HG02973 (cell line): ENCODE measurements around the gene DHPS.

ENCODE experiments used
- ATAC-seq: cut with Tn5 transposase; IDR thresholded peaks from one replicate; pipeline ENCODE4 v1.9.1; 2021; ENCODE audit warnings: moderate library complexity; ENCODE audit not compliant: unreplicated experiment

DHPS gene

GRCh38 chr19:12675940-12676339 is 5.7 kb downstream of the DHPS start:
- no peak for ATAC-seq

- no peak for ATAC-seq
Measured at GRCh38 chr19:12675399-12675798, 6.3 kb downstream of the DHPS start.

DNA sequence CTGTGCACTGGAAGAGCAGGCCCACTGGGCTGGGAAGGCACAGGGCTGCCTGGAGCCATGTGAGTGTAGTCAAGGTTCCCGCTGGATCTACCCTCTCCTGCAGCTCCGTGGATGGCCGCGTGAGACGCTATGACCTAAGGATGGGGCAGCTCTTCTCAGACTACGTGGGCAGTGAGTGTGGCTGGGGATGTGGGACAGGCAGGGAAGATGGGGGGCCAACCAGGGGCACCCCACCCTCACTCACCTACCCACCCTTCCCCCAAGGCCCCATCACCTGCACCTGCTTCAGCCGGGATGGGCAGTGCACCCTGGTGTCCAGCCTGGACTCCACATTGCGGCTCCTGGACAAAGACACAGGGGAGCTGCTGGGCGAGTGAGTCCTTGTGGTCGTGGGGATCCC is 8.9 kb downstream of the DHPS start:
- ATAC-seq: no peak

DNA sequence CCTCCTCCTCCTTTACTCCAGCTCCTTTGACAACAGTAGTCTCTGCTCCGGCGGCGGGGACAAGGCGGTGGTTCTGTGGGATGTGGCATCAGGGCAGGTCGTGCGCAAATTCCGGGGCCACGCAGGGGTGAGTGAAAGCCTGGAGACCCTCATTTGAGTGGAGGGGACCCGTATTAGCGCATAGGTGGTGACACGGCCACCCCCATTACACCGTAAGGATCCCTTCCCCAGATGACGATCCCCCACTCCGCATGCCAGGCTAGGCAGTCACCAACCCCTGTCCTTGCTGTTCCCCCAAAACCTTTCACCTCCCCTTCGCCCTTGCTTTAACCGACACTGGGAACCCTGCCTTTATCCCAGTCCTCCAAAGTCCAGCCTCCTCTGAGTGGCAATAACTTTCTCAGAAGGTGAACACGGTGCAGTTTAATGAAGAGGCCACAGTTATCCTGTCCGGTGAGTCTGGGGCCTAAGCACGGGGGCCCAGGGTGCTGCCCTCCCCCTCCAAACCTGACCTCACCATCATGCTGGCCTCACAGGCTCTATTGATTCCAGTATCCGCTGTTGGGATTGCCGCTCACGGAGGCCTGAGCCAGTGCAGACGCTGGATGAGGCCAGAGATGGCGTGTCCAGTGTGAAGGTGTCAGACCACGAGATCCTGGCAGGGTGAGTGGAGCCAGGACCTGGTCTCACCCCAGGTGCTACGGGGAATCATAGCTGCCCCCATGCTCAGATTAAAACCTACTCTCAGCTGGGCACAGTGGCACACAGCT is 11.3 kb downstream of the DHPS start:
- no peak for ATAC-seq

GRCh38 chr19:12669270-12670158 is 12.2 kb downstream of the DHPS start:
- no peak for ATAC-seq

GRCh38 chr19:12668932-12669269 is 12.8 kb downstream of the DHPS start:
- no peak for ATAC-seq

GRCh38 chr19:12668346-12668745 is 13.3 kb downstream of the DHPS start:
- ATAC-seq: no peak

DNA sequence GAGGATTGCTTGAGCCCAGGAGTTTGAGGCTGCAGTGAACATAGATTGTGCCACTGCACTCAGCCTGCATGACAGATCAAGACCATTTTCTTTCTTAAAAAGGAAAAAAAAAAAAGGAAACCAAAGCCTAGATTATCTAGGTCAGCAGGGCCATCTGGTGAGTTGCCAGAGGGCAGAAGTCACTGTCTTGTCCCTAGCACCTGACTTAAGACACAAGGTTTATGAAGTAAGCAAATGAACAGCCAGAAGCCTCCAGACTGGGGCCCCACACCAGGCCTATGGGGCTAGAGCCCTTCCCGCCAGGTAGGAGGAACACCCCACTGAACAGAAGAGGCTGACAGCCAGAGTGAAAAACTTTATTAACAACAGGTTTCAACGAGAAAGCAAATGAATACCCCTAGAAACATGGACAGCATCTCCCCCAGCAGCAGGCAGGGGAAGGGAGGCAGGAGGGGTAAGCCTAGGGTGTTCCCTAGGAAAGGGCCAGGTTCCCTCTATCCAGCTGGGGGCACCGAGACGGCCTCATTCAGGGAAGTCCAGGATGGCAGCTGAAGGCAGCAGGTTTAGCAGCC is 13.9 kb downstream of the DHPS start:
- no peak for ATAC-seq

GRCh38 chr19:12666265-12667048 is 15.2 kb downstream of the DHPS start, which contains the start of the genes MAN2B1 and WDR83:
Gene MAN2B1, minus strand, starts transcription at chr19:12666742. Its CDS starts 41 bp downstream, at chr19:12666701.
Gene WDR83, plus strand, starts transcription at chr19:12666807. Its CDS starts 2,984 bp downstream, at chr19:12669791.
- ATAC-seq: no peak

DNA sequence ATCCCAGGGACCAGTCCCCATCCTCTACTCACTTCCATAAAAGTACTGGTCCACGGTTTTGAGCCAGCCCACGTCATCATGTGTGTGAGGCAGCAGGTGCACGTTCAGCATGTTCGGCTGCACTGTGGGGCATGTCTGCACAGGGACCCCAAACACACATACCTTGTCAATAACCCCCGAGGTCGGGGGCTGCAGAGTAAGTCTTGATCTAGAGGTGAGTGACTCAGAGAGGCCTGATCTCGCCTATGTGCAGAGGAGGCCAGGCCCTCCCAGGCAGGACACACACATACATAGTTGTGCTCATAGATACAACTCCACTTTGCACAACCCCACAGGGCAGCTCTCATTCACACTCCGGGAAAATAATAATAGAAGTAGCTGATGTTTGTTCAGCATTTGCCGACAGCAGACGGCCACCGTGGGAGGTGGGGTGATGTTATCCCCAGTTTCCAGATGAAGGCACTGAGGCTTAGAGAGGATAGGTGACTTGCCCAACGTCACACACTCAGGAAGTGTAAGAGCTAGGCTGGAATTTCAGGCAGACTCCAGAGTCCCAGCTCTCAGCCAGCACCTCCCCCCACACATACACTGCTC is 15.9 kb downstream of the DHPS start:
- ATAC-seq: no peak

DNA sequence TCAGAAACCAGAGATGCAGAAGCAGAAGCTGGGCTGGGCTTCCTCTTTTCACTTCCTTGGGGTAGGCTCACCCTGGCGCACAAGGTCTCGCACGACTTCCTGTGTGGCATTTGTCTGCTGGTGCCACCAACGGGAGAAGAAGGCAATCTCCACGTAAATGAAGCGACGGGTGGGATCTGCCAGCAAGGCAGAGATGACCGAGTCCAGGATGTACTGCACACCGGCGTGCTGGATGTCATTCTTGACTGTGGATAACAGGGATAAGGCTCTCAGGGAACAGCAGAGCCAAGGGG is 16.5 kb downstream of the DHPS start:
- ATAC-seq: no peak

DNA sequence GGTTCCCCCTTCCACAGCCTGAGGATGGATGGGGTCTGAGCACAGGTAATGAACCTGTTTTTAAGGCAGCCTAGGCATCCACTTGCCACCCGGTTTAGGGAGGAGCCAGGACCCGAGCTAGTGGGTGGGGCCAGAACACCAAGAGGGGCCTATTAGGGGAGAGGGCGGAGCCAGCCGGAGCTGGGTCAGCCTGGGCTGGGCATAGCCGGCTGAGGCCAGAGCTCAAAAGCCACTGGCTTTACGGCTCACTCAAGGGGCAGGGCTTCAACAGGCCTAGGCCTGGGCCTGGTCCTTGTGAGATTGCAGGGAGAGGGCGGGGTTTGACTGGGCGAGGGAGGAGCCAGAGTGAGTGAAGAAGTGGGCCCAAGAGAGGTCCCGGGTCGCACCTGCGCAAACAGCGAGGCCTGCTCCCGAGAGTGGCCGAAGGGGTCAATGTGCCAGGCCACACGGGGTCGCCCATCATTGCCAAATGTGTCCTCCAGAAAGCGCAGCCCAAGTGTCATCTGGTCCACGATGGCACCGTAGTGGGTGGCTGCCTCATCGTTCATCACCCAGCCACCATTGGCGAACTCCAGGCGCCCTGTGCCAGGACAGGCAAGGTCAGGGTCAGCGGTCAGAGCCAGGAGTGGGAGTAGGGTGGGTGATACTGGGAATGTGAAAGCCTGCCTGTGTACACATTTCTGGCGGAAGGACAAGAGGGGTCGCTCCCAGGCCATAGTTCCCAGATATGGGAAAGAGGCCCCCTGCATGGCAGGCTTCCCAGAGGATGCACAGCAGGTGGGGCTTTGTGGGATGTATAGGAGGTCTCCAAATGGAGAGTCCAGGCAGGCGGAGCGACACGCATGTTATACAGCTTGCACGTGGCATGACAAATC is 17.0 kb downstream of the DHPS start:
- no peak for ATAC-seq

- no peak for ATAC-seq
Measured at GRCh38 chr19:12660980-12661379, 20.7 kb downstream of the DHPS start.

DNA sequence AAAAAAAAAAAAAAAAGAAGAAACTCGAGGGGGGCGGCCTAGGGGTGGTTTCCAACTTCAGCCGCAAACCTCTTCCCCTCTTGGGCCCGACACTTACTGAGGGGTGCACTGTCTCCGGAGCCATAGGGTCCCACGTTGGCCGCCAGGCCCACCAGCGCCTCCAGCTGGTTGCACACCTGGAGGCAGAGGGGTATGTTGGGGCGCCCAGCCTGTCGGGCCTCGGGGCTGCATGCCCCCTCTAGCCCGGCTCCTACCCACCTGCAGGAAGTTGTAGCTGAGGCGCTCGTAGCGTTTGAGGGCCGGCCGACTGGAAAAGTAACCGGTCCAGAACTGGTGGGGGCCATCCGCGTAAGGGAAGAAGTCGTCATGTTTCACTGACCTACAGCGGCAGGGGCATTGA is 23.7 kb downstream of the DHPS start:
- no peak for ATAC-seq

DNA sequence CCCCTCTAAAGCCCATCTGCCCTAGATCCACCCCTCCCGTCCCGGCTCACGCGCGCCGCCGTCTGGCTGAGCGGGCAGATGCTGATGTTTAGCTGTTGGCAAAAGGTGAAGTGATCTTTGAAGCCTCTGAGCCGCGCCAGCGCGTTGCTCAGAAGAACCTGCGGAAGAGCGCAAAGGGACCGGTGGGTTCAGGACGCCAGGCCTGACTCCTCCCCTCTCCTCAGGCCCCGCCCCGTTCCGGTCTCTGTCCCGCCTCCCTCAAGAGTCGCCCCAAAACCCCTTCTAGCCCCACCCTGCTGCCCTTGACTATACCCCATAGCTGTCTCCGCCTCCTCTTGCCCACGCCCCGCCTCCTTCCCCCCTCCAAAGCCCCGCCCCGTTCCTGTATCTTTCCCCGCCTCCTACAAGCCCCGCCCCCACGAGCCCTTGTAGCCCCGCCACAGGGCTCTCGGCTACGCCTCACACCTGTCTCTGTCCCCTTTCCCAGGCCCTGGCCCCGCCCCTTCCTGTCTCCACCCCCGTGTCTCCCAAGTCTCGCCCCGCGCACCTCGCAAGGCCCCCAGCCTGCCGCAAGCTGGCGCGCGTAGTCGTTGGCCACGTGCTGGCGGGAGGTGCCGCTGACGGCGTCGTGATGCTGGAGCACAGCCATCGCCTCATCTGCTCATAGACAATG is 24.6 kb downstream of the DHPS start:
- ATAC-seq: no peak

DNA sequence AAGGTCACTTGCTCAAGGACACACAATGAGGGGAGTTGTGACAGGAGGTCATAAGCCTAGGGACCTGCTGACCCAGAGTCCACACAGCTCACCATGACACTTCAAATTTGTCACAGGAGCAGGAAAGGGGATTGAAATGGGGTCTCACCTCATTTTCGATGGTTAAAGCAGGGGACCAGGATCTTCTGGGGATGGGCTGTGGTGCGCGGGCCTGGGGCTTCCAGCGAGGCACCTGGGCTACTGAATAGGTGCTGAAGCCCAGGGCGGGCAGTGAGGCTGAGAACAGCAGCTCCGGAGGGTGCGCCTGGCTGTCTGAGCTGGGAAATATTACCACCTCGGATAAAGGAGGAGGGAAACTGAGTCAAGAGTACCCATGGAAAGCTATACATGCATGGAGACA is 26.1 kb downstream of the DHPS start:
- no peak for ATAC-seq

- no peak for ATAC-seq
Measured at GRCh38 chr19:12652219-12652618, 29.5 kb downstream of the DHPS start.

- ATAC-seq: no peak
Measured at GRCh38 chr19:12649941-12650340, 31.7 kb downstream of the DHPS start.

DNA sequence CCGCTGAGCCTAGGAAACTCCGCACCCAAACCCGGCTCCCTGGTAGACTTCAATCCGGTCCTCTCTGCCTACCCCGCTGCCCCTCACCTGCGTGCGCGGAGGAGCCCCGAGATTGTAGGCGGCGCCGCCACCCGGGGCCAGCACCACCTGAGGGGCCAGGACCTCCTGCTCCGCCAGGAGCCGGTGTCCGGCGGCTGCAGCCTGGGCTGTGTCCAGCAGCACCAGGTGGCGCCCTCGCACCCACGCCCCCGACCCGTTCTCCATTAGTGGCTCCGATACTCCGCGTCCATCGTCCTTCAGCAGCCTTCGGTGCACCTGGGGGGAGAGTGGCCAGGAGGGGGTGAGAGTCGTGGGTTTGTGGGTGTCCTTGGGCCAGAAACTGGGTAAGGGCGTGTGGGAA is 33.6 kb downstream of the DHPS start:
- no peak for ATAC-seq
